ENCODE measurements around the gene TRIM17.
"Not testable (repeated sequence)": the region's sequence is repeated elsewhere in the genome, so short reads cannot be mapped to it uniquely, and the experiment has no call there.

GRCh38 chr1:228433337-228434053, 16.8 kb upstream of the TRIM17 start:
- not testable (repeated sequence) for TF ChIP-seq CHD7 (IDR thresholded peaks at IDR 0.05; ENCODE audit: insufficient replicate concordance, low read length); CTCF (IDR thresholded peaks at IDR 0.05; ENCODE audit: control extremely low read depth in 1 of 3, insufficient read depth in 1 of 3, low read depth in 1 of 3, low read length in 3 of 3); PHF8 (conservative IDR thresholded peaks at IDR 0.05; ENCODE audit: low read depth, low read length); POLR2A (IDR thresholded peaks at IDR 0.05; ENCODE audit: control extremely low read depth in 1 of 2, low read depth in 2 of 2, low read length in 2 of 2); TAF1 (IDR thresholded peaks at IDR 0.05; ENCODE audit: low read depth, low read length); EZH2 (IDR thresholded peaks at IDR 0.05; ENCODE audit: low read depth, low read length, severe bottlenecking); EP300 (IDR thresholded peaks at IDR 0.05; ENCODE audit: borderline replicate concordance in 1 of 2, low read depth in 2 of 2, low read length in 2 of 2); ATF2 (IDR thresholded peaks at IDR 0.05; ENCODE audit: low read length); CREB1 (IDR thresholded peaks at IDR 0.05); JUN (IDR thresholded peaks at IDR 0.05; ENCODE audit: low read depth, low read length); RNF2 (IDR thresholded peaks at IDR 0.05; ENCODE audit: borderline replicate concordance, low read depth, low read length, missing control alignments, poor library complexity, severe bottlenecking)
